ENCODE measurements around the gene CETP. TPM values are rescaled to one million over a fixed set of nuclear protein-coding genes. Genes with fewer than 3 reads are reported as not detected.
A peak's percentile ranks its signal among the peaks of the same experiment; 100 is the strongest.

Gene CETP
- total RNA-seq, 1 donor from 2014 or later, result not detected

GRCh38 chr16:56966093-56966475 lies 4.3 kb downstream of the CETP start:
- Histone ChIP-seq H3K27me3 (ENCODE audit: insufficient read depth, low read length) (no peaks in the 10 kb centered on the region), H3K4me1 (ENCODE audit: insufficient read depth, low read length) (peaks cover 20% of the 10 kb centered on the region), H3K4me3 (ENCODE audit: insufficient read depth, low read depth, low read length) (no peak overlapping the region), H2AFZ (ENCODE audit: low read depth, low read length) (peak overlapping the region; percentile 51), H3K27ac (ENCODE audit: low read depth, low read length) (no peak overlapping the region), H3K36me3 (ENCODE audit: insufficient read depth, low read length) (no peaks in the 10 kb centered on the region), H3K9ac (ENCODE audit: low read length) (no peak overlapping the region), H3K9me3 (ENCODE audit: insufficient read depth, low read depth, low read length) (no peaks in the 10 kb centered on the region), H3K79me2 (ENCODE audit: insufficient read depth, low read length) (no peaks in the 10 kb centered on the region), H3K4me2 (ENCODE audit: low read length) (no peak overlapping the region), H4K20me1 (ENCODE audit: insufficient read depth, low read length) (no peaks in the 10 kb centered on the region)
- Mint-ChIP-seq H3K36me3 (ENCODE audit: low read depth, unreplicated experiment) (no peaks in the 10 kb centered on the region), H3K27ac (ENCODE audit: unreplicated experiment) (peak overlapping the region; percentile 88), H3K27me3 (ENCODE audit: low read depth, unreplicated experiment) (peaks cover 4% of the 10 kb centered on the region), H3K4me1 (ENCODE audit: low read depth, unreplicated experiment) (peaks cover 14% of the 10 kb centered on the region), H3K9me3 (ENCODE audit: unreplicated experiment) (peaks cover 4% of the 10 kb centered on the region), H3K4me3 (ENCODE audit: unreplicated experiment) (no peak overlapping the region)
- FAIRE-seq (no peak), DNase-seq (ENCODE audit: low read depth) (no peak)
- TF ChIP-seq EZH2 (IDR thresholded peaks at IDR 0.05; ENCODE audit: insufficient read depth, low read length) (no peak), CTCF (IDR thresholded peaks at IDR 0.05; ENCODE audit: insufficient read depth, low read depth, low read length) (no peak)

DNA sequence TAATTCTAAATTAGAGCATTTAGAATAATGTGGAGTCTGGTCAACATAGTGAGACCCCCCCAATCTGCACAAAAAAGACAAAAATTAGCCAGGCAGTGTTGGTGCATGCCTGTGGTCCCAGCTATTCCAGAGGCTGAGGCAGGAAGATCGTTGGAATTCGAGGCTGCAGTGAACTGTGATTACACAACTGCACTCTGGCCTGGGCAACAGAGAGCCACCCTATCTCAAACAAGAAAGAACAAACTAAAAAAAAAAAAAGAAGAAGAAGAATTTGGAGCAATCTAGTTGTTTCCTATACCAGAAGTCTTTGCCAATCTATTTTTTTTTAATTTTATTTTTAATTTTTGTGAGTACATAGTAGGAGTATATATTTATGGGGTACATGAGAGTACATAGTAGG lies 6.0 kb downstream of the CETP start:
- H3K79me2 ChIP-seq (ENCODE audit: insufficient read depth, low read length), result no peaks in the 10 kb centered on the region
- H3K4me3 ChIP-seq (ENCODE audit: insufficient read depth, low read depth, low read length), result no peak overlapping the region
- H3K27ac Mint-ChIP-seq (ENCODE audit: unreplicated experiment), result no peak overlapping the region
- no peaks in the 10 kb centered on the region for H3K9me3 ChIP-seq (ENCODE audit: insufficient read depth, low read depth, low read length)
- H3K4me3 Mint-ChIP-seq (ENCODE audit: unreplicated experiment), result no peak overlapping the region
- H3K27me3 Mint-ChIP-seq (ENCODE audit: low read depth, unreplicated experiment), result peaks cover 9% of the 10 kb centered on the region
- H3K36me3 ChIP-seq (ENCODE audit: insufficient read depth, low read length), result no peaks in the 10 kb centered on the region
- H4K20me1 ChIP-seq (ENCODE audit: insufficient read depth, low read length), result no peaks in the 10 kb centered on the region
- no peak for TF ChIP-seq EZH2 (IDR thresholded peaks at IDR 0.05; ENCODE audit: insufficient read depth, low read length)
- no peak for TF ChIP-seq CTCF (IDR thresholded peaks at IDR 0.05; ENCODE audit: insufficient read depth, low read depth, low read length)
- H3K4me1 ChIP-seq (ENCODE audit: insufficient read depth, low read length), result peaks cover 23% of the 10 kb centered on the region
- peaks cover 6% of the 10 kb centered on the region for H3K9me3 Mint-ChIP-seq (ENCODE audit: unreplicated experiment)
- H3K4me1 Mint-ChIP-seq (ENCODE audit: low read depth, unreplicated experiment), result peaks cover 14% of the 10 kb centered on the region
- no peak overlapping the region for H3K9ac ChIP-seq (ENCODE audit: low read length)
- no peak overlapping the region for H2AFZ ChIP-seq (ENCODE audit: low read depth, low read length)
- no peak overlapping the region for H3K27ac ChIP-seq (ENCODE audit: low read depth, low read length)
- peak; percentile 26 for DNase-seq (ENCODE audit: low read depth)
- FAIRE-seq, result no peak
- H3K4me2 ChIP-seq (ENCODE audit: low read length), result no peak overlapping the region
- no peaks in the 10 kb centered on the region for H3K27me3 ChIP-seq (ENCODE audit: insufficient read depth, low read length)
- no peaks in the 10 kb centered on the region for H3K36me3 Mint-ChIP-seq (ENCODE audit: low read depth, unreplicated experiment)

DNA sequence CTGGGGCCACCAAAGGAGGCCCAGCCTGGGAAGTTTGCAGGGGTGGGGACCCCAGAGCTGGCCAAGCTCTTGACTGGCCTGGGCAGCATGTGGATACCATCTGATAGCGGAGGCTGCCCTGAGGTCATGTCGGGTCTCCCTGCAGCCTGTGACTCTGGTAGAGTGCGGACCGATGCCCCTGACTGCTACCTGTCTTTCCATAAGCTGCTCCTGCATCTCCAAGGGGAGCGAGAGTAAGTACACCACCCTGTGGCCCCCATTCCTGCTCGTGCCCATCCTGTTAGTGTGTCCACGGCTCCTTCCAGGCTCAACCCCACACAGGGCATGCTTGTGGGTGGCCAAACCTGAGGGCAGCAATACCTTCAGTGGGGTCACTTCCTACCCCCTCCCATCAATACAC lies 8.0 kb downstream of the CETP start:
- Histone ChIP-seq H3K4me2 (ENCODE audit: low read length) (no peak overlapping the region), H3K27me3 (ENCODE audit: insufficient read depth, low read length) (no peaks in the 10 kb centered on the region), H3K4me1 (ENCODE audit: insufficient read depth, low read length) (peaks cover 18% of the 10 kb centered on the region), H3K27ac (ENCODE audit: low read depth, low read length) (no peak overlapping the region), H3K9me3 (ENCODE audit: insufficient read depth, low read depth, low read length) (no peaks in the 10 kb centered on the region), H3K79me2 (ENCODE audit: insufficient read depth, low read length) (no peaks in the 10 kb centered on the region), H4K20me1 (ENCODE audit: insufficient read depth, low read length) (no peaks in the 10 kb centered on the region), H3K9ac (ENCODE audit: low read length) (no peak overlapping the region), H2AFZ (ENCODE audit: low read depth, low read length) (no peak overlapping the region), H3K4me3 (ENCODE audit: insufficient read depth, low read depth, low read length) (no peak overlapping the region), H3K36me3 (ENCODE audit: insufficient read depth, low read length) (no peaks in the 10 kb centered on the region)
- Mint-ChIP-seq H3K27me3 (ENCODE audit: low read depth, unreplicated experiment) (peaks cover 14% of the 10 kb centered on the region), H3K27ac (ENCODE audit: unreplicated experiment) (no peak overlapping the region), H3K9me3 (ENCODE audit: unreplicated experiment) (peaks cover 4% of the 10 kb centered on the region), H3K4me1 (ENCODE audit: low read depth, unreplicated experiment) (peaks cover 14% of the 10 kb centered on the region), H3K36me3 (ENCODE audit: low read depth, unreplicated experiment) (no peaks in the 10 kb centered on the region), H3K4me3 (ENCODE audit: unreplicated experiment) (no peak overlapping the region)
- DNase-seq (ENCODE audit: low read depth) (no peak), FAIRE-seq (no peak)
- no peak for TF ChIP-seq EZH2 (IDR thresholded peaks at IDR 0.05; ENCODE audit: insufficient read depth, low read length)
- no peak for TF ChIP-seq CTCF (IDR thresholded peaks at IDR 0.05; ENCODE audit: insufficient read depth, low read depth, low read length)

Measured in astrocyte (in vitro differentiated cells and primary cell).